Measurements from ENCODE around the gene DIP2A.

- no peak for TF ChIP-seq EZH2 (IDR thresholded peaks at IDR 0.05)
- TF ChIP-seq POLR2AphosphoS5 (IDR thresholded peaks at IDR 0.05; ENCODE audit: borderline replicate concordance, low read depth, low read length), result no peak
- TF ChIP-seq FOXP2 (optimal IDR thresholded peaks at IDR 0.05; ENCODE audit: control extremely low read depth, extremely low read length, insufficient read depth), result no peak
Observed at GRCh38 chr21:46416551-46416950, 42.1 kb upstream of the DIP2A start.
